ENCODE measurements around the gene MAFB.
A peak's percentile ranks its signal among the peaks of the same experiment; 100 is the strongest.

DNA sequence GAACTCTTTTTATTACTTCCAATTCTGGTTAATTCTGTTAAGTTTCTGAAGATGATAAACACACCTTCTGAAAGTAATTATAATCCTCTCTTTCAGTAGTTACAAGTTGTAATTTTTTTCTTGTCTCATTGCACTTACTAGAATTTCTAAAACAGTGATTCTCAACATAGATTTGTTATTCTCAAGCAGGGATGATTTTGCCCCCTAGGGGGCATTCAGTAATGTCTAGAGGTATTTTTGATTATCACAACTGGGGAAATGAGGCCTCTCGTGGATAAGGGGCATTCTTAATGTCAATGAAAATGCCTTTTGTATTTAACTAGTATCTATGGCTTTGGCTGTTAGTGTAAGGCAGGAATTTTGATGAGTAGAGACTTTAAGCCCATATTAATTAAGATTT lies 39.4 kb upstream of the MAFB start:
- TF ChIP-seq, protein P1, sequence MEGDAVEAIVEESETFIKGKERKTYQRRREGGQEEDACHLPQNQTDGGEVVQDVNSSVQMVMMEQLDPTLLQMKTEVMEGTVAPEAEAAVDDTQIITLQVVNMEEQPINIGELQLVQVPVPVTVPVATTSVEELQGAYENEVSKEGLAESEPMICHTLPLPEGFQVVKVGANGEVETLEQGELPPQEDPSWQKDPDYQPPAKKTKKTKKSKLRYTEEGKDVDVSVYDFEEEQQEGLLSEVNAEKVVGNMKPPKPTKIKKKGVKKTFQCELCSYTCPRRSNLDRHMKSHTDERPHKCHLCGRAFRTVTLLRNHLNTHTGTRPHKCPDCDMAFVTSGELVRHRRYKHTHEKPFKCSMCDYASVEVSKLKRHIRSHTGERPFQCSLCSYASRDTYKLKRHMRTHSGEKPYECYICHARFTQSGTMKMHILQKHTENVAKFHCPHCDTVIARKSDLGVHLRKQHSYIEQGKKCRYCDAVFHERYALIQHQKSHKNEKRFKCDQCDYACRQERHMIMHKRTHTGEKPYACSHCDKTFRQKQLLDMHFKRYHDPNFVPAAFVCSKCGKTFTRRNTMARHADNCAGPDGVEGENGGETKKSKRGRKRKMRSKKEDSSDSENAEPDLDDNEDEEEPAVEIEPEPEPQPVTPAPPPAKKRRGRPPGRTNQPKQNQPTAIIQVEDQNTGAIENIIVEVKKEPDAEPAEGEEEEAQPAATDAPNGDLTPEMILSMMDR (conservative IDR thresholded peaks at IDR 0.05 in 1 of 2, IDR thresholded peaks at IDR 0.05 in 1 of 2; ENCODE audit: low read depth in 1 of 2, low read length in 2 of 2): peak in 1 of 2 donors; percentile 32
- TF ChIP-seq EZH2 (IDR thresholded peaks at IDR 0.05; ENCODE audit: low read length, missing control alignments): no peak

Measured in fibroblast of lung (primary cell).